HL-60 (cell line): Measurements from ENCODE around the gene DOK5.

ENCODE experiments used
- CTCF ChIP-seq: IDR thresholded peaks from one replicate; pipeline ENCODE4 v1.5.1; 2011; ENCODE audit warnings: low read length, control low read depth, inconsistent platforms; ENCODE audit not compliant: insufficient read depth
- POLR2AphosphoS5 ChIP-seq: IDR thresholded peaks from 2 replicates; pipeline ENCODE4 v1.6.1; 2012; ENCODE audit warnings: low read depth
- REST ChIP-seq: IDR thresholded peaks from 2 replicates; pipeline ENCODE4 v1.6.1; 2012; ENCODE audit warnings: low read depth; ENCODE audit not compliant: insufficient replicate concordance

GRCh38 chr20:54454982-54455381, 20.4 kb upstream of the DOK5 start:
- TF ChIP-seq CTCF, result no peak
- no peak for TF ChIP-seq REST
- TF ChIP-seq POLR2AphosphoS5, result no peak
